PC-3 (cell line): Measurements from ENCODE around the gene SMG6. TPM values are rescaled to one million over a fixed set of nuclear protein-coding genes. Genes with fewer than 3 reads are reported as not detected.

Experiments used
- ATAC-seq: fragments of 200-7000 bp; cut with Tn5 transposase; 2 replicates; pipeline ENCODE4 v1.9.1; 2020; ENCODE audit warnings: mild to moderate bottlenecking, moderate library complexity
- BruUV-seq: library from RNA; stranded (reverse); fragments of 400-500 nt; replicated peaks from 2 replicates; lab custom pipeline; 2021; lab: Mats Ljungman, UMichigan
- CTCF ChIA-PET: fragments of 300-600 bp; sonication (Branson Sonifier 250); formaldehyde crosslinking; loops from one replicate; lab custom pipeline; 2022; ENCODE audit warnings: antibody characterized with exemption; lab: Charles Lee
- POLR2A ChIA-PET: fragments of 300-600 bp; sonication (Branson Sonifier 250); formaldehyde crosslinking; loops from one replicate; lab custom pipeline; 2022; ENCODE audit warnings: antibody characterized with exemption; ENCODE audit not compliant: unreplicated experiment; lab: Charles Lee
- DNase-seq: peaks from one replicate; pipeline ENCODE4 v3.0.0-alpha.2; 2015
- H2AFZ ChIP-seq: fragments of 300-600 bp; sonication (generic); 2 replicates; pipeline ENCODE4 v1.6.0; 2016; ENCODE audit warnings: antibody characterized with exemption, low read length
- H3F3A ChIP-seq: fragments of 300-600 bp; sonication (generic); one replicate; pipeline ENCODE4 v1.6.0; 2017; ENCODE audit warnings: antibody characterized with exemption, low read length, control low read depth, mild to moderate bottlenecking; ENCODE audit not compliant: unreplicated experiment
- H3K27ac ChIP-seq: fragments of 300-600 bp; sonication (generic); 2 replicates; pipeline ENCODE4 v1.5.1; 2016; ENCODE audit warnings: mild to moderate bottlenecking, low read length
- H3K27me3 ChIP-seq: fragments of 300-600 bp; sonication (generic); 2 replicates; pipeline ENCODE4 v1.6.1; 2016; ENCODE audit warnings: low read length, mixed read lengths
- H3K36me3 ChIP-seq: fragments of 300-600 bp; sonication (generic); 2 replicates; pipeline ENCODE4 v1.6.1; 2016; ENCODE audit warnings: low read depth, mixed run types, low read length, mixed read lengths
- H3K4me1 ChIP-seq: fragments of 300-600 bp; sonication (generic); 2 replicates; pipeline ENCODE4 v1.5.1; 2016; ENCODE audit warnings: low read length; ENCODE audit not compliant: insufficient read depth
- H3K4me2 ChIP-seq: fragments of 300-600 bp; sonication (generic); 2 replicates; pipeline ENCODE4 v1.6.0; 2016; ENCODE audit warnings: low read length
- H3K4me3 ChIP-seq: fragments of 300-600 bp; sonication (generic); 2 replicates; pipeline ENCODE4 v1.5.1; 2016; ENCODE audit warnings: mild to moderate bottlenecking, low read length, mixed read lengths
- H3K79me2 ChIP-seq: fragments of 300-600 bp; sonication (generic); 2 replicates; pipeline ENCODE4 v1.6.1; 2017; ENCODE audit warnings: low read length, mixed read lengths
- H3K9ac ChIP-seq: fragments of 300-600 bp; sonication (generic); 2 replicates; pipeline ENCODE4 v1.6.0; 2016; ENCODE audit warnings: mild to moderate bottlenecking, low read length
- H3K9me2 ChIP-seq: fragments of 300-600 bp; sonication (generic); replicated peaks from 2 replicates; pipeline ENCODE4 v1.6.1; 2016; ENCODE audit warnings: mixed run types, low read length, mixed read lengths
- H3K9me3 ChIP-seq: fragments of 300-600 bp; sonication (generic); 2 replicates; pipeline ENCODE4 v1.6.1; 2016; ENCODE audit warnings: low read length, mixed read lengths
- H4K20me1 ChIP-seq: fragments of 300-600 bp; sonication (generic); 2 replicates; pipeline ENCODE4 v1.6.1; 2016; ENCODE audit warnings: low read length, mixed read lengths
- CTCF ChIP-seq: fragments of 300-600 bp; sonication (generic); conservative IDR thresholded peaks from 2 replicates; pipeline ENCODE4 v1.5.1; 2017; ENCODE audit warnings: antibody characterized with exemption, low read depth, mild to moderate bottlenecking, low read length
- EZH2 ChIP-seq: fragments of 300-600 bp; sonication (generic); IDR thresholded peaks from one replicate; pipeline ENCODE4 v1.6.1; 2017; ENCODE audit warnings: antibody characterized with exemption, mild to moderate bottlenecking, low read length; ENCODE audit not compliant: unreplicated experiment
- EZH2phosphoT487 ChIP-seq: fragments of 300-600 bp; sonication (generic); IDR thresholded peaks from 2 replicates; pipeline ENCODE4 v1.6.1; 2018; ENCODE audit warnings: mild to moderate bottlenecking, antibody characterized with exemption, low read length, borderline replicate concordance
- intact Hi-C: fragments of 100-400 bp; cut with micrococcal nuclease; formaldehyde crosslinking; loops from 2 replicates; pipeline ENCODE4 v1.9.0; 2023
- microRNA-seq: library from miRNA; unstranded; fragments of <30 nt; microRNA quantifications from one replicate; pipeline ENCODE4 v1.1.0, GENCODE V29; 2020; ENCODE audit not compliant: unreplicated experiment
- total RNA-seq: library from RNA; depleted of rRNA; stranded (reverse); fragments of >200 nt; gene quantifications from 2 replicates; pipeline ENCODE4 v1.2.3, GENCODE V29; 2014; rRNA removed

Gene SMG6
- total RNA-seq, 1 experiment from 2014 or later, result 13.4 TPM

- Histone ChIP-seq H3K4me2 (peak overlapping the region; percentile 80), H3F3A (no peaks in the 10 kb centered on the region), H3K4me1 (peaks cover 26% of the 10 kb centered on the region), H4K20me1 (no peaks in the 10 kb centered on the region), H3K27me3 (no peaks in the 10 kb centered on the region), H3K79me2 (peaks cover 17% of the 10 kb centered on the region; the same call in 1 of the 2 replicates), H3K9me3 (no peaks in the 10 kb centered on the region), H3K9ac (peak overlapping the region; percentile 50; the same call in 1 of the 2 replicates), H3K27ac (peak overlapping the region; percentile 89), H3K9me2 (no peaks in the 10 kb centered on the region), H2AFZ (no peak overlapping the region; the same call in 1 of the 2 replicates), H3K36me3 (no peaks in the 10 kb centered on the region), H3K4me3 (peak overlapping the region; percentile 50; the same call in 1 of the 2 replicates)
- ATAC-seq (no peak), DNase-seq (no peak)
- ChIA-PET POLR2A (no interaction called here), CTCF (no interaction called here)
- intact Hi-C loops, result no loop called here
- no peak for TF ChIP-seq CTCF
- no peak for TF ChIP-seq EZH2phosphoT487
- no peak for TF ChIP-seq EZH2
- BruUV-seq, result no TSS peak
Measured at GRCh38 chr17:2012499-2012898, 291.1 kb downstream of the SMG6 start.

- Histone ChIP-seq H3K9me2 (no peaks in the 10 kb centered on the region), H3K4me2 (peak overlapping the region; percentile 80), H3K79me2 (peaks cover 13% of the 10 kb centered on the region; the same call in 1 of the 2 replicates), H2AFZ (peak overlapping the region; percentile 72), H3K4me3 (peak overlapping the region; percentile 50), H3K27ac (peak overlapping the region; percentile 89), H3K27me3 (no peaks in the 10 kb centered on the region), H3K36me3 (no peaks in the 10 kb centered on the region), H3K9ac (peak overlapping the region; percentile 50), H3K9me3 (no peaks in the 10 kb centered on the region), H4K20me1 (no peaks in the 10 kb centered on the region), H3K4me1 (peaks cover 26% of the 10 kb centered on the region), H3F3A (no peaks in the 10 kb centered on the region)
- intact Hi-C loops, result no loop called here
- DNase-seq (peak; percentile 95), ATAC-seq (peak; percentile 79)
- POLR2A ChIA-PET, result interaction anchor here (0.5 kb wide), 1 partner anchor 14 kb away, joined by 18 read pairs; the partner anchor contains the start of gene RTN4RL1
- CTCF ChIA-PET, result interaction anchor here (0.5 kb wide), 1 partner anchor 23 kb away, joined by 3 read pairs; no protein-coding TSS in a partner anchor
- TF ChIP-seq EZH2phosphoT487 (no peak), EZH2 (no peak), CTCF (no peak)
- BruUV-seq, result no TSS peak
Measured at GRCh38 chr17:2011411-2012371, 291.9 kb downstream of the SMG6 start.

Small RNA genes within 50 kb of the gene (microRNA-seq; reads per million reads assigned to microRNA genes)
- 84.9 reads per million, percentile 62 among the genes with 10 or more reads in this experiment for gene MIR132
- gene MIR212, result 2.0 reads per million

Other genes starting within 250 kb of the SMG6 start
- gene HIC1, start 248.7 kb downstream of the SMG6 start, total RNA-seq, result 2.0 and 4.4 TPM in 2 replicates
- gene SRR, start 165 bp upstream of the SMG6 start, total RNA-seq, result 8.8 and 12.0 TPM in 2 replicates
- 70.3 and 90.2 TPM in 2 replicates for gene TSR1, start 32.7 kb upstream of the SMG6 start, total RNA-seq
- 36.6 and 47.2 TPM in 2 replicates for gene SGSM2, start 33.7 kb upstream of the SMG6 start, total RNA-seq
- 19.1 and 26.0 TPM in 2 replicates for gene MNT, start 97.3 kb upstream of the SMG6 start, total RNA-seq
- 20.7 and 20.8 TPM in 2 replicates for gene METTL16, start 208.1 kb upstream of the SMG6 start, total RNA-seq